HCT116 (cell line): Measurements from ENCODE around the gene SOX9.

Experiments
- EGR1 ChIP-seq: IDR thresholded peaks from 2 replicates; pipeline ENCODE4 v1.6.1; 2012; ENCODE audit warnings: low read depth
- EZH2 ChIP-seq: fragments of 200-600 bp; sonication (generic); IDR thresholded peaks from 2 replicates; pipeline ENCODE4 v1.6.1; 2017; ENCODE audit warnings: antibody characterized with exemption, mixed run types
- EZH2phosphoT487 ChIP-seq: fragments of 200-600 bp; IDR thresholded peaks from 2 replicates; pipeline ENCODE4 v1.6.1; 2018; ENCODE audit warnings: antibody characterized with exemption, borderline replicate concordance
- POLR2AphosphoS5 ChIP-seq: IDR thresholded peaks from 2 replicates; pipeline ENCODE4 v1.6.1; 2011; ENCODE audit warnings: mild to moderate bottlenecking, low read depth, low read length, moderate library complexity
- TCF7L2 ChIP-seq: IDR thresholded peaks from 2 replicates; pipeline ENCODE4 v1.7.0; 2011; ENCODE audit warnings: borderline replicate concordance, inconsistent platforms; ENCODE audit not compliant: insufficient read depth, insufficient read length; ENCODE audit errors: extremely low read depth
- ZNF274 ChIP-seq: fragments of 200-500 bp; sonication (Bioruptor generic); IDR thresholded peaks from 2 replicates; pipeline ENCODE4 v1.6.1; 2014; ENCODE audit warnings: mild to moderate bottlenecking, low read depth, low read length, inconsistent platforms
- TF ChIP-seq, protein P1 (sequence below): IDR thresholded peaks from 2 replicates; pipeline ENCODE4 v1.6.1; 2012
- TF ChIP-seq, protein P2 (sequence below), 3 experiments: fragments of 200-600 bp in 1 of 3; sonication (generic) in 1 of 3; IDR thresholded peaks in 2 of 3; conservative IDR thresholded peaks in 1 of 3; 2 replicates each; pipeline ENCODE4 v1.5.1; 2012 to 2017; ENCODE audit warnings: low read depth in 2 of 3, low read length in 2 of 3, antibody characterized with exemption in 1 of 3, borderline replicate concordance in 1 of 3, control low read depth in 1 of 3, mild to moderate bottlenecking in 1 of 3, mixed read lengths in 1 of 3, mixed run types in 1 of 3, moderate library complexity in 1 of 3; ENCODE audit not compliant: insufficient read depth in 1 of 3
- TF ChIP-seq, protein P3 (sequence below): IDR thresholded peaks from 2 replicates; pipeline ENCODE4 v1.6.1; 2012; ENCODE audit warnings: low read depth

DNA sequence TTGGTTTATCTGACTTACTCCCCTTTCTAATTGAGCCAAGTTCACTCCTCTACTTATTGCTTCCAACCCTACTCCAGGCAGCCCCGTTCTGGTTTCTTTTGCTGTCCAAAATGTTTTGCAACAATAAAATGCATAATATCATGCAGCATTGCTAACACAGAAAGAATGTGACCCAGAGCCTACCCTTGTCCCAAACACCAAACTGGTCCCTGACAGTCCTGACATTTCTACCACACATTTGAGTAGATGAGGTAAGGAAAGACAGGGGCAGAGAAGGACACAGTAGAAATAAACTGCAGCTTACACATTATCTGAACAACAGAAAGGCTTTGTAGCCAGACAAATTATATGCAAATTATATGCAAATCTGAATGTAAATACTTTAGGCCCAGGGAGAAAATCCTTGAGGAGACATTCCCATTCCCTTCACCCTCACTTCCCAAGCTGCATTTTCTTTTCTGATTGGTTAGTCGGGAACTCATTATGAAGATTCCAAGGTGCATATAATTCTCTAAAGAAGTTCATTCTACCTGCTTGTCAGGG is 31.6 kb downstream of the SOX9 start:
- no peak for TF ChIP-seq ZNF274
- TF ChIP-seq, protein P1, sequence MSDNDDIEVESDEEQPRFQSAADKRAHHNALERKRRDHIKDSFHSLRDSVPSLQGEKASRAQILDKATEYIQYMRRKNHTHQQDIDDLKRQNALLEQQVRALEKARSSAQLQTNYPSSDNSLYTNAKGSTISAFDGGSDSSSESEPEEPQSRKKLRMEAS = no peak
- TF ChIP-seq, protein P2, sequence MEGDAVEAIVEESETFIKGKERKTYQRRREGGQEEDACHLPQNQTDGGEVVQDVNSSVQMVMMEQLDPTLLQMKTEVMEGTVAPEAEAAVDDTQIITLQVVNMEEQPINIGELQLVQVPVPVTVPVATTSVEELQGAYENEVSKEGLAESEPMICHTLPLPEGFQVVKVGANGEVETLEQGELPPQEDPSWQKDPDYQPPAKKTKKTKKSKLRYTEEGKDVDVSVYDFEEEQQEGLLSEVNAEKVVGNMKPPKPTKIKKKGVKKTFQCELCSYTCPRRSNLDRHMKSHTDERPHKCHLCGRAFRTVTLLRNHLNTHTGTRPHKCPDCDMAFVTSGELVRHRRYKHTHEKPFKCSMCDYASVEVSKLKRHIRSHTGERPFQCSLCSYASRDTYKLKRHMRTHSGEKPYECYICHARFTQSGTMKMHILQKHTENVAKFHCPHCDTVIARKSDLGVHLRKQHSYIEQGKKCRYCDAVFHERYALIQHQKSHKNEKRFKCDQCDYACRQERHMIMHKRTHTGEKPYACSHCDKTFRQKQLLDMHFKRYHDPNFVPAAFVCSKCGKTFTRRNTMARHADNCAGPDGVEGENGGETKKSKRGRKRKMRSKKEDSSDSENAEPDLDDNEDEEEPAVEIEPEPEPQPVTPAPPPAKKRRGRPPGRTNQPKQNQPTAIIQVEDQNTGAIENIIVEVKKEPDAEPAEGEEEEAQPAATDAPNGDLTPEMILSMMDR (IDR thresholded peaks at IDR 0.05 in 2 of 3, conservative IDR thresholded peaks at IDR 0.05 in 1 of 3; ENCODE audit: borderline replicate concordance in 1 of 3, insufficient read depth in 1 of 3, low read depth in 2 of 3, low read length in 2 of 3) = no peak
- TF ChIP-seq TCF7L2 = no peak
- no peak for TF ChIP-seq EGR1
- no peak for TF ChIP-seq EZH2
- TF ChIP-seq, protein P3, sequence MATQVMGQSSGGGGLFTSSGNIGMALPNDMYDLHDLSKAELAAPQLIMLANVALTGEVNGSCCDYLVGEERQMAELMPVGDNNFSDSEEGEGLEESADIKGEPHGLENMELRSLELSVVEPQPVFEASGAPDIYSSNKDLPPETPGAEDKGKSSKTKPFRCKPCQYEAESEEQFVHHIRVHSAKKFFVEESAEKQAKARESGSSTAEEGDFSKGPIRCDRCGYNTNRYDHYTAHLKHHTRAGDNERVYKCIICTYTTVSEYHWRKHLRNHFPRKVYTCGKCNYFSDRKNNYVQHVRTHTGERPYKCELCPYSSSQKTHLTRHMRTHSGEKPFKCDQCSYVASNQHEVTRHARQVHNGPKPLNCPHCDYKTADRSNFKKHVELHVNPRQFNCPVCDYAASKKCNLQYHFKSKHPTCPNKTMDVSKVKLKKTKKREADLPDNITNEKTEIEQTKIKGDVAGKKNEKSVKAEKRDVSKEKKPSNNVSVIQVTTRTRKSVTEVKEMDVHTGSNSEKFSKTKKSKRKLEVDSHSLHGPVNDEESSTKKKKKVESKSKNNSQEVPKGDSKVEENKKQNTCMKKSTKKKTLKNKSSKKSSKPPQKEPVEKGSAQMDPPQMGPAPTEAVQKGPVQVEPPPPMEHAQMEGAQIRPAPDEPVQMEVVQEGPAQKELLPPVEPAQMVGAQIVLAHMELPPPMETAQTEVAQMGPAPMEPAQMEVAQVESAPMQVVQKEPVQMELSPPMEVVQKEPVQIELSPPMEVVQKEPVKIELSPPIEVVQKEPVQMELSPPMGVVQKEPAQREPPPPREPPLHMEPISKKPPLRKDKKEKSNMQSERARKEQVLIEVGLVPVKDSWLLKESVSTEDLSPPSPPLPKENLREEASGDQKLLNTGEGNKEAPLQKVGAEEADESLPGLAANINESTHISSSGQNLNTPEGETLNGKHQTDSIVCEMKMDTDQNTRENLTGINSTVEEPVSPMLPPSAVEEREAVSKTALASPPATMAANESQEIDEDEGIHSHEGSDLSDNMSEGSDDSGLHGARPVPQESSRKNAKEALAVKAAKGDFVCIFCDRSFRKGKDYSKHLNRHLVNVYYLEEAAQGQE = no peak
- no peak for TF ChIP-seq POLR2AphosphoS5
- TF ChIP-seq EZH2phosphoT487 = no peak
